OCI-LY7 (cell line): ENCODE results near the gene AADAC.

Experiments used
- CTCF ChIP-seq: fragments of 200-600 bp; sonication (generic); conservative IDR thresholded peaks from 2 replicates; pipeline ENCODE4 v1.5.1; 2014; ENCODE audit warnings: mild to moderate bottlenecking, antibody characterized with exemption, low read length, moderate library complexity, mixed read lengths
- EZH2phosphoT487 ChIP-seq: fragments of 200-600 bp; sonication (generic); IDR thresholded peaks from 2 replicates; pipeline ENCODE4 v1.6.1; 2018; ENCODE audit warnings: low read depth, borderline replicate concordance, mild to moderate bottlenecking, mixed run types, antibody characterized with exemption, low read length, moderate library complexity, mixed read lengths

GRCh38 chr3:151859905-151860304 lies 46.0 kb downstream of the AADAC start:
- TF ChIP-seq CTCF: no peak
- TF ChIP-seq EZH2phosphoT487: no peak
